MCF 10A (cell line): Measurements from ENCODE around the gene ZBTB7C. TPM values are rescaled to one million over a fixed set of nuclear protein-coding genes. Genes with fewer than 3 reads are reported as not detected.

Experiments used
- Bru-seq: library from RNA; stranded (reverse); fragments of 400-500 nt; gene quantifications from one replicate; lab custom pipeline; 2021; lab: Mats Ljungman, UMichigan
- BruChase-seq, 2 experiments: library from RNA; stranded (reverse); fragments of 400-500 nt; gene quantifications; one replicate each; lab custom pipeline; 2021; lab: Mats Ljungman, UMichigan
- BruUV-seq: library from RNA; stranded (reverse); fragments of 400-500 nt; replicated peaks from 2 replicates; lab custom pipeline; 2021; lab: Mats Ljungman, UMichigan
- CTCF ChIA-PET: fragments of 300-600 bp; sonication (Branson Sonifier 250); formaldehyde crosslinking; extraction: SDS; loops from one replicate; lab custom pipeline; 2021; ENCODE audit warnings: antibody characterized with exemption, inconsistent platforms; lab: Yijun Ruan, JAX
- POLR2A ChIA-PET: fragments of 300-600, 350-650 bp; sonication (Branson Sonifier 250); formaldehyde crosslinking; extraction: SDS; loops from one replicate; lab custom pipeline; 2020; ENCODE audit warnings: antibody characterized with exemption, inconsistent platforms; lab: Yijun Ruan, JAX
- DNase-seq: peaks from one replicate; pipeline ENCODE4 v3.0.0-alpha.2; 2018; ENCODE audit not compliant: unreplicated experiment
- H3K27ac Mint-ChIP-seq: one replicate; pipeline ENCODE4 v1.8.0; 2022; ENCODE audit warnings: mild to moderate bottlenecking, low read depth, mixed read lengths; ENCODE audit not compliant: unreplicated experiment
- H3K27me3 Mint-ChIP-seq: one replicate; pipeline ENCODE4 v1.8.0; 2022; ENCODE audit warnings: mixed read lengths; ENCODE audit not compliant: insufficient read depth, unreplicated experiment
- H3K36me3 Mint-ChIP-seq: one replicate; pipeline ENCODE4 v1.8.0; 2022; ENCODE audit warnings: mild to moderate bottlenecking, moderate library complexity, mixed read lengths; ENCODE audit not compliant: insufficient read depth, unreplicated experiment
- H3K4me1 Mint-ChIP-seq: one replicate; pipeline ENCODE4 v1.8.0; 2022; ENCODE audit warnings: mixed read lengths; ENCODE audit not compliant: insufficient read depth, unreplicated experiment
- H3K4me3 Mint-ChIP-seq: one replicate; pipeline ENCODE4 v1.8.0; 2022; ENCODE audit warnings: mild to moderate bottlenecking, moderate library complexity, mixed read lengths; ENCODE audit not compliant: unreplicated experiment
- H3K9me3 Mint-ChIP-seq: one replicate; pipeline ENCODE4 v1.8.0; 2022; ENCODE audit warnings: mixed read lengths; ENCODE audit not compliant: unreplicated experiment
- CTCF ChIP-seq: fragments of 200-600 bp; IDR thresholded peaks from one replicate; pipeline ENCODE4 v1.8.0; 2022; ENCODE audit warnings: antibody characterized with exemption, mild to moderate bottlenecking; ENCODE audit not compliant: unreplicated experiment
- intact Hi-C: fragments of 100-400 bp; cut with micrococcal nuclease; formaldehyde crosslinking; loops from 2 replicates; pipeline ENCODE4 v1.14.1; 2022
- long read RNA-seq: library from polyadenylated mRNA; stranded (forward); transcript quantifications from one replicate; pipeline ENCODE4 v2.0.0, GENCODE V29; 2022
- total RNA-seq: library from RNA; stranded (reverse); gene quantifications from 2 replicates; pipeline ENCODE4 v1.2.3, GENCODE V29; 2022

ZBTB7C gene
- 0.42 and 0.69 TPM in 2 replicates for total RNA-seq
- percentile 23 among the genes with signal in this experiment for Bru-seq, nascent RNA
- BruChase-seq, experiment 1, labeled RNA remaining after a 6-hour chase, result percentile 18 among the genes with signal in this experiment
- percentile 20 among the genes with signal in this experiment for BruChase-seq, experiment 2, labeled RNA remaining after a 2-hour chase
- long read RNA-seq, partial matches to known transcripts, result 0 of 1 reads
- long read RNA-seq, other reads (novel, unspliced or antisense), result 1 of 1 reads

- DNase-seq, result no peak
- H3K27me3 Mint-ChIP-seq, result no peaks in the 10 kb centered on the region
- no peaks in the 10 kb centered on the region for H3K36me3 Mint-ChIP-seq
- BruUV-seq, result no TSS peak
- ChIA-PET CTCF (interaction anchor here (1.0 to 1.2 kb wide), 2 partner anchors 33 to 179 kb away, joined by 3 to 5 read pairs; no protein-coding TSS in a partner anchor), POLR2A (interaction anchor here (1.3 kb wide), 1 partner anchor 79 kb away, joined by 3 read pairs; no protein-coding TSS in a partner anchor)
- no peak within 1 kb of the TSS for H3K27ac Mint-ChIP-seq
- intact Hi-C loops, result no loop called here
- no peaks in the 10 kb centered on the region for H3K9me3 Mint-ChIP-seq
- H3K4me3 Mint-ChIP-seq, result peak within 1 kb of the TSS; percentile 75
- H3K4me1 Mint-ChIP-seq, result peaks cover 12% of the 10 kb centered on the region
- no peak for TF ChIP-seq CTCF
Measured at GRCh38 chr18:48408727-48409590, at the start of gene ZBTB7C. Gene ZBTB7C (minus strand): TSS chr18:48409383.

DNA sequence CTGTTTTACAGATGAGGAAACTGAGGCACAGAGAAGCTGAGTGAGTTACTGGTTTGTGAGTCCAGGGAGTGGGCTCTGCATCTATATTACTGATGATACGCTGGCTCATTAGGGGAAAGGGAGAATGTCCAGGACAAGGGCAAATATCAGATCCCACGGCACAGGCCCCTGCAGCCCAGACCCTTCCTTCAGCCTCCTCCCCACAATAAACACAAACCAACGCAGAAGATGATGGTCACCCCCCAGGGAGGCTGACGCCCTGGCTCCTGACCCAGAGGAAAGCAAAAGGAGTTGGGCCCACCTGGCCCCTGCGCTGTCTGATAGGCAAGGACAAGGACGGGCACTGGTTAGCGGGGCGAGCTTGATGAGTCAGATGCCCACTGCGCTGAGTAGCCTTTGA is 47.7 kb upstream of the ZBTB7C start:
- H3K4me1 Mint-ChIP-seq, result peaks cover 23% of the 10 kb centered on the region
- BruUV-seq, result no TSS peak
- H3K4me3 Mint-ChIP-seq, result no peak overlapping the region

DNA sequence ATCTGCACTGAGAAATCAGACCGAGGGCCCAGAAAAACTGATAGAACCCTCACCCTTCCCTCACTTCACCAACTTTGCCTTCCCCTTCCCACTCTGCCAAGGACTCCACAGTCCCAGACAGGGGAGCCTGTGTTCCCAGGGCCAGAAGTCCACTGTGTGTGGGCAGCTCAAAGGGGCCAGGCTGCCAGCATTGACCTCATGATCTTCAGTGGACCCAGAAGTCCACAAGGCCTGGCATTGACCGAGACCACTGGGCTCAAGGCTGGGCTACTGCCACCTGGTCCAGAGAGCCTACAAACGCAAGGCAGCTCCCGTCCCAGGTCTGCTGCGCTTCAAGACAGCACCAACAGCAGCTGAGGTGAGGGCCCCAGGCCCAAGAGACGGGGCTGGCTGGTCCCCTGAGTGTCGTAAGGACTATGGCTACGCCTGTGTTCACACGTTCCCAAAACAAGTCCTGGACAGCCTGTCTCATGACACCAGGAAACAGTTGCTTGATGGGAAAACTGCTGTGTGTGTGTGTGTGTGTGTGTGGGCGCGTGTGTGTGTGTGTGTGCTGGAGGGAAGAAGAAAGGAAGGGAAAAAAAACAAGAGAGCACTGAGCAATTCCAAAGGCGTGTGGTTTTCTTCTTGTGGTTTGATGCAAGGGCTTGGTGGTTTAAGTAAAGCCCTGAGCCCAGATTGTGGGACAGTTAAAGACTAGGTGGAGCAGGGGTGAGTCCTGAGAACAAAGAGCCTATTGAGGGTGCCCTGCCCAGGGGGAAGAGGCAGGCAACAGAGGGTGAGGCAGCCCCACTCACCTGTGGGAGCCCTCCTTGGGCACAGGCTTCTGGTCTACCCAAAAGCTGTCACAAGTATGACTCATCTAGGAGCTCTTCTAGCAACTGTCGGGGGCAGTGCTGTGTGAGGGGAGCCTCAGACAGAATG is 46.6 kb upstream of the ZBTB7C start:
- ChIA-PET CTCF (interaction anchor here (0.6 to 11.9 kb wide), 6 partner anchors 11 to 445 kb away, joined by 3 to 137 read pairs (median 5); no protein-coding TSS in a partner anchor), POLR2A (no interaction called here)
- H3K27ac Mint-ChIP-seq, result peak overlapping the region; percentile 50
- intact Hi-C loops, result no loop called here
- no TSS peak for BruUV-seq
- no peak for TF ChIP-seq CTCF
- H3K9me3 Mint-ChIP-seq, result no peaks in the 10 kb centered on the region
- no peaks in the 10 kb centered on the region for H3K27me3 Mint-ChIP-seq
- H3K36me3 Mint-ChIP-seq, result no peaks in the 10 kb centered on the region
- H3K4me3 Mint-ChIP-seq, result no peak overlapping the region
- peak; percentile 49 for DNase-seq
- peaks cover 23% of the 10 kb centered on the region for H3K4me1 Mint-ChIP-seq

More for the DNA sequence above, 47.7 kb upstream of the ZBTB7C start:
- H3K27me3 Mint-ChIP-seq, result no peaks in the 10 kb centered on the region
- no peak for DNase-seq
- intact Hi-C loops, result no loop called here
- ChIA-PET POLR2A (no interaction called here), CTCF (interaction anchor here (1.0 to 11.9 kb wide), 5 partner anchors 12 to 433 kb away, joined by 3 to 137 read pairs (median 6); no protein-coding TSS in a partner anchor)
- H3K27ac Mint-ChIP-seq, result no peak overlapping the region
- no peaks in the 10 kb centered on the region for H3K36me3 Mint-ChIP-seq
- H3K9me3 Mint-ChIP-seq, result no peaks in the 10 kb centered on the region
- TF ChIP-seq CTCF, result no peak
